K562 treated with DMSO at 1 percent for 24 hours (cell line): ENCODE data around the gene UGT2A3. TPM values are rescaled to one million over a fixed set of nuclear protein-coding genes. Genes with fewer than 3 reads are reported as not detected.

Experiments used
- total RNA-seq: library from RNA; unstranded; fragments of 300-600 nt; gene quantifications from 2 replicates; pipeline ENCODE4 v1.2.3, GENCODE V29; 2022; ENCODE audit warnings: low read depth; ENCODE audit not compliant: insufficient read depth

UGT2A3 gene
- total RNA-seq: not detected in 2 replicates

GRCh38 chr4:68951078-68951805, at the start of gene UGT2A3:
UGT2A3 (minus strand) TSS chr4:68951804; CDS start chr4:68951760, 44 bp downstream.

Other genes starting within 250 kb of the UGT2A3 start
- gene UGT2B10, start 135.8 kb downstream of the UGT2A3 start, total RNA-seq: not detected in 2 replicates
- not detected in 2 replicates for gene UGT2B7, start 144.7 kb upstream of the UGT2A3 start, total RNA-seq